Left ventricle myocardium superior (tissue), 1 donor: ENCODE measurements around the gene BRPF1. TPM values are rescaled to one million over a fixed set of nuclear protein-coding genes. Genes with fewer than 3 reads are reported as not detected.

Source experiments
- ATAC-seq: fragments of 200-7000 bp; cut with Tn5 transposase; one replicate; pipeline ENCODE4 v1.9.1; 2020; ENCODE audit warnings: mild to moderate bottlenecking, moderate library complexity
- DNase-seq: peaks from one replicate; pipeline ENCODE4 v3.0.0-alpha.2; 2020
- intact Hi-C: fragments of 100-400 bp; cut with micrococcal nuclease; formaldehyde crosslinking; loops from one replicate; pipeline ENCODE4 v1.11.0; 2022
- long read RNA-seq: library from polyadenylated mRNA; unstranded; transcript quantifications from one replicate; pipeline ENCODE4 v2.0.0, GENCODE V29; 2021
- total RNA-seq: library from RNA; stranded (reverse); fragmentation: NEBNext Ultra II Directional; extraction: Animal tissue kit (Norgen Biotek cat#: 25700); gene quantifications from one replicate; pipeline ENCODE4 v1.2.1, GENCODE V29; 2021
- donor health status: DM: no; HTN: yes; CAD: no; lungs with severe emphysema.

The BRPF1 gene, protein sequence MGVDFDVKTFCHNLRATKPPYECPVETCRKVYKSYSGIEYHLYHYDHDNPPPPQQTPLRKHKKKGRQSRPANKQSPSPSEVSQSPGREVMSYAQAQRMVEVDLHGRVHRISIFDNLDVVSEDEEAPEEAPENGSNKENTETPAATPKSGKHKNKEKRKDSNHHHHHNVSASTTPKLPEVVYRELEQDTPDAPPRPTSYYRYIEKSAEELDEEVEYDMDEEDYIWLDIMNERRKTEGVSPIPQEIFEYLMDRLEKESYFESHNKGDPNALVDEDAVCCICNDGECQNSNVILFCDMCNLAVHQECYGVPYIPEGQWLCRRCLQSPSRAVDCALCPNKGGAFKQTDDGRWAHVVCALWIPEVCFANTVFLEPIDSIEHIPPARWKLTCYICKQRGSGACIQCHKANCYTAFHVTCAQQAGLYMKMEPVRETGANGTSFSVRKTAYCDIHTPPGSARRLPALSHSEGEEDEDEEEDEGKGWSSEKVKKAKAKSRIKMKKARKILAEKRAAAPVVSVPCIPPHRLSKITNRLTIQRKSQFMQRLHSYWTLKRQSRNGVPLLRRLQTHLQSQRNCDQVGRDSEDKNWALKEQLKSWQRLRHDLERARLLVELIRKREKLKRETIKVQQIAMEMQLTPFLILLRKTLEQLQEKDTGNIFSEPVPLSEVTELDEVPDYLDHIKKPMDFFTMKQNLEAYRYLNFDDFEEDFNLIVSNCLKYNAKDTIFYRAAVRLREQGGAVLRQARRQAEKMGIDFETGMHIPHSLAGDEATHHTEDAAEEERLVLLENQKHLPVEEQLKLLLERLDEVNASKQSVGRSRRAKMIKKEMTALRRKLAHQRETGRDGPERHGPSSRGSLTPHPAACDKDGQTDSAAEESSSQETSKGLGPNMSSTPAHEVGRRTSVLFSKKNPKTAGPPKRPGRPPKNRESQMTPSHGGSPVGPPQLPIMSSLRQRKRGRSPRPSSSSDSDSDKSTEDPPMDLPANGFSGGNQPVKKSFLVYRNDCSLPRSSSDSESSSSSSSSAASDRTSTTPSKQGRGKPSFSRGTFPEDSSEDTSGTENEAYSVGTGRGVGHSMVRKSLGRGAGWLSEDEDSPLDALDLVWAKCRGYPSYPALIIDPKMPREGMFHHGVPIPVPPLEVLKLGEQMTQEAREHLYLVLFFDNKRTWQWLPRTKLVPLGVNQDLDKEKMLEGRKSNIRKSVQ (N-terminal part only)
- total RNA-seq, result 9.9 TPM
- long read RNA-seq, partial matches to known transcripts, result 7 of 8 reads
- long read RNA-seq, other reads (novel, unspliced or antisense), result 1 of 8 reads

DNA sequence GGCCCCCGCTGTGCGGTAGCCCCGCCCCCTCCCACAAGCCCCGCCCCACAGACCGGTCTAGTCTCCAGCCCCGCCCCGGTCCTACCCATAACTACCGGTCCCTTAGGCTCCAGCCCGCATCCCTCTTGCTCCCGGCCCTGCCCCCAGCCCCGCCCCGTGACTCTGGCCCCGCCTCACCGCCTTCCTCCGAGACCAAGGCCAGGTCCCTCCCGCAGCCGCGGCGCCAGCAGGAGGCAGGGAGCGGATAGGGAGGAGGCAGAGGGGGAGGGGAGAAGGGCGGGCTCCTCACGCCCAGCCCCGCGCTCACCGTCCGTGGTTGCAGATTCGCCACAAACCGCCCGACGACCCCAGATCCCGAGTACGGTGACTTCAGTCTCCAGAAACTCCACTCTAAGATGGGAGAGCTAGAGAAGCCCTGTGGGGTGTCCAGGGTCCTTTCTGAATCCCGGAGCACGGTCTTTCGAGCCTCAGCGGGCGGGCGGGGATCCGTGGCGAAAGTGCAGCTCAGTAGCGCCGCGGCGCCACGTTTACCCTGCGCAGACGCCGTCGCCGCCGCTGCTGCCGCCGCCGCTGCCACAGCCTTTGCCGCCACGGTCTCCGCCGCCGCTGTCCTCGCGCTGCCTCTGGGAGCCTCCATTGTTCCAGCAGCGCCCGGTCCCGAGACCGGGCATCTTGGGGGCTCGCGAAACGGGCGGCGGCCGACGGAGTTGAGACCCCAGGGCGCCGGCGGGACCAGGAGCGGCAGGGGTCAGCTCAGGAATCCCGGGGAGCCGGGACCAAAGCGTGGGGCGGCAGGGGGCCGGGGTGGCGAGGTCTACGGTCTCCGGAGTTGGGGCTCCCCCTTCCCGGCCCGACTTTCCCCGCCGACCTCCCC, at the start of gene BRPF1:
Gene BRPF1, plus strand, starts transcription at position 530 of the 874 bp plus-strand sequence. CDS start 2,406 bp downstream, outside the sequence.
- ATAC-seq (peak; percentile 99), DNase-seq (peak; percentile 100)
- intact Hi-C loops, result no loop called here

DNA sequence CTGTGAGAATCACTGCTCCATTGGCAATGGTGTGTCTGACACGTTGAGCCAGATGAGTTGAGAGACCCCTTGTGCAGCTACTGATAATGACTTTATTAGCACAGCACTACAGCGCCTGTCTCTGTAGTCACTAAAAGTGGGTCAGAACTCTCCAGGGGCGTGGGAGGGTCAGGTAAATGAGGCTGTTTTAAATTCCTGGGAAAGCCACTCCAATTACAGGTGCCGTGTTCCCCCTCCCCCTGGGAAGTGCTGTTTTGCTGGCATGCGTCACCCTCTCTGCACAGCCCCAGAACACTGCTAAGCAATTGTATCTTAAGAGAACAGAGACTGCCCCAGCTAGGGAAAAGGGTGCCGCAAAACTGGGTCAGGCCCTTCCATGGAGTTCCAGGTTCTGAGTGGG, 49.4 kb upstream of the BRPF1 start:
- peak; percentile 2 for ATAC-seq
- intact Hi-C loops, result no loop called here
- DNase-seq, result no peak

DNA sequence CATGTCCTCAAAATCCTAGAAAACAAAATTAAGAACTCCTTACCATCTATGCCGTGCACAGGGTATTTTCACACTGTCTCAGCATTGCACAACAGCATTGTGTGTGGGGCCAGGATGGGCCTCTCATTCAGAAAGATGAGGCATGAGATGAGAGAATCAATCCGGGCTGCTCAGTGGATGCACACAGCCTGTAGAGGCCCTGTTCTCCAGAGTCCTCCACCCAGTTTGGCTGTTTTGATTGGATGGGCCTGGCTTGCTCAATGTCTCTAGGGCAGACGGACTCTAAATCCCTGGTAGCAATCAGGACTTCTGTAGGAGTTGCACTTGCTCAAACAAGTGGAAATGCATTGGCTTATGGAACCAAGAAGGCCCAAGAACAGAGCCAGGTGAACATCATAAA, 48.1 kb upstream of the BRPF1 start:
- DNase-seq, result no peak
- intact Hi-C loops, result no loop called here
- no peak for ATAC-seq

DNA sequence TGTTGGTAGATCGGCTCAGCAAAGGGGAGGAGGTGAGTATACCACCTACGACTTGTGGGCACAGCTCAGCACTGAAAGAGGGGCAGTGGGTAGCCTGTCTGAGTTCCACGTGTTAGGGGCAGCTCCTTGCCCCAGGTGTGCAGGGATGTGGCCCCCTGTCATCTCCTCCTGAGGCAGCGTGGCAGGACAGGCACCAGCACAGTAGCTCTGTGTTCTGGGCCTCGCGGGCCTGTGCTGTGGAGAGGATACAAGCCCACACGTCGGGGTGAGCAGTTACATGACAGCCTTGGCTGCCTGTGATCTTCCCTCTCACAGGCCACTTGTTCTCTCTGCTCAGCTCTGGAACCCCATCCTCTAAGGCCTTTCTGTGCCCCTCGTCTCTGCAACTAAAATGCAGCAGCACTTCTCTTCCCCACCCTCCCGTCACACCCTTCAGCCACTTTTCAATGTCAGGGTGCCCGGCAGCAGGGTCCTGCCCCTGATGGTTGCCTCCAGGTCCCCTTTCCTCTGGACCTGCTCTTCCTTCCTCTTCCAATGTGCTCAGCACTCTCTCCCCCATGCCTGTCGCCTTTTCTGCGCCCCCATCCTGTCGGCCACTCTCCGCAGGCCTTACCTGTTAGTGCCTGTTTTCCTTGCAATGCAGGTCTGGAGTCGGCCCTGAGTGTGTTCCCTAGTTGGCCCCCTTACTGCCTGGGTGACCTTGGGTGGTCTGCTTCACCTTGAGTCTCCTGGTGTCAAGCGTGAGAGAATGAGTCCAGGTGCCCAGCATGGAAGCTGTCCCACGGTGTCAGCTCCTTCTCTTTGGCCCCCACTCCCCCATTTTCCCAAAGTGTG, 46.1 kb upstream of the BRPF1 start:
- no peak for ATAC-seq
- intact Hi-C loops, result no loop called here
- DNase-seq, result no peak

DNA sequence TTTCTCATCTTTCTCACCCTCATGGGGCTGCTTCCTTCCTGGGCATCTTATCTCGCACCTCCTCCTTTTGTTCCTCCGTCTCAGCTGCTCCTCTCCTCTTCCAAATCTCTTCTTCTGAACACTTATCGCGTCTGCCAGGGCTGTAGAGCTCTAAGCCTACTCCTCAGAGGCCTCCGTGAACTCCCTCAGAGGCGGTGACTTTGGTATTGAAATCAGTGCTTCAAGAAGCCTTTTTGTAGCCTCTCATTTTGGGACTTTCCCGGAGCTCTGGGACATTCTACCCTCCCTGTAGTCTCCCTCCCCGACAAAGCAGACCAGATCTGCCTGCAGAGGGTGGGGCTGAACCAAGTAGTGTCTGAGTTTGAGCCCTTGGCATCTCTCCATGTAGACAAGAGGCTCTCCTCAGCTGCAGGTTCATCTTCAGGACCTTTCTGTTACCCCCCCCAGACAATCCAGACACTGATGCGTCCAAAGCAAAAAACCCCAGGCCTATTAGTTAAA, 45.4 kb upstream of the BRPF1 start:
- intact Hi-C loops, result no loop called here
- no peak for ATAC-seq
- DNase-seq, result no peak

DNA sequence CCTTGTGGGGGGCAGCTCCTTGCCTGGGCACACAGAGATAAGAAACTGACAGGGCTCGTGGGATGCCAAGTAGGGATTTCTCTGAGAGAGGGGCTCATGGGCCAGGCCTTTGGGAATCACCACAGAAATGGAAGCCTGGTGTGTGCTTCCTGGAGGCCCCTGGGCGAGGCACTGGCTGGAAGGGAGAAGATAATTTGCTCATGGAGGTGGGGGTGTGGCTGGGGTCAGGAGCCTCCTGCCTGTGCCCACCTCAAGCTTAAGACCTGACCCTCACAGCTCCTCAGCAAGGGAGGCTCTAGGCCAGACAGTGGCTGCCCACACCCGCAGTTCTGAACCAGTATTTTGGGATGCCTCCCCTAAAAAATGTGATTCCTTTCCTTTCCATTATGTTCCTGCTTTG, 44.8 kb upstream of the BRPF1 start:
- DNase-seq, result no peak
- no peak for ATAC-seq
- intact Hi-C loops, result no loop called here

DNA sequence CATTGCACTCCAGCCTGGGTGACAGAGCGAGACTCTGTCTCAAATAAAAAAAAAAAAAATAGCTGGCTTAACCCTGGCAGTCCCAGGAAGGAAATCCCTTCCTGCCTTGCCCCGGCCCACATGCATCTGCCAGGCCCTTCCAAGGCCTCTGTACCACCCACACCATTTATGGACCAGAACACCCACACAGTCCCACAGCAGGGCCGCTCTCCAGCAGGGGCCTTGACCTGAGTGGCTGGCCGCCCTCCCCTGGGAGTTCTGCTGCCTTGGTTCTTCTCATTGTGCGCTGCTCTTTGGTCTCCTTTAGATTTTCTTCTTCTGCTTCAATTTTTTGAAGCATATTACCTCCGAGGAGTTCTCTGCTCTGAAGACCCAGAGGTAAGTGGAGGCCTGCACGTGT, 44.0 kb upstream of the BRPF1 start:
- intact Hi-C loops, result no loop called here
- no peak for ATAC-seq

DNA sequence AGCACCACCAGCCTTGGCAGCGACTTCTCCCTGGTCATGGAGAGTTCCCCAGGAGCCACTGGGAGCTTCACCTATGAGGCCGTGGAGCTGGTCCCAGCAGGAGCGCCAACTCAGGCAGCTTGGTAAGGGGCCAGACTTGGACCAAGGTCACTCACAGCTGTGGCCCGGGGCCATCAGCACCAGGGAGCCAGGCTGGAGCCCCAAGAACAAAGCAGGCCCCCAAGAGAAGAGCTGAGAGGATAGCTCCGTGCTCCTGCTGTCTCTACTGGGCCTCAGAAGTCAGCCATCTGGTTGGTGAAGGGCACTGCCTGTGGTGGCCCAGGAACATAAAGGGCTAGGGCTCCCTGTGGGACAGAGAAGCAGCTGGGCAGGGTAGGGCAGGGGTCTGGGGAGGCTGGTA, 42.6 kb upstream of the BRPF1 start:
- intact Hi-C loops, result no loop called here
- DNase-seq, result no peak
- peak; percentile 10 for ATAC-seq

More for the DNA sequence above, 44.0 kb upstream of the BRPF1 start:
- DNase-seq, result no peak

DNA sequence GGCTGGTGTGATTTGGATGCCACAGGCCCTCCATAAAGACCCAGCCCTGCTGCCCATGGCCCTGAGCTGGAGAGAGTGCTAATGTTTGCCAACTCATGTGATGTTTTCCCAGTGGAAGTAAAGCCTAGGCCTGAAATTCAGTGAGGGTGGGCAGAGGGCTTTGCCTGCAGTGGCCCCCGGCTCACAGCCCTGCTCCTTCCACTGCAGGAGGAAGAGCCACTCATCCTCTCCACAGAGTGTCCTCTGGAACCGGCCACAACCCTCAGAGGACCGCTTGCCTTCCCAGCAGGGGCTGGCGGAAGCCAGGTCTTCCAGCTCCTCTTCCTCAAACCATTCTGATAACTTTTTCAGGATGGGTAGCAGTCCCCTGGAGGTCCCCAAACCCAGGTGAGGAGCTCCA, 41.8 kb upstream of the BRPF1 start:
- intact Hi-C loops, result no loop called here

DNA sequence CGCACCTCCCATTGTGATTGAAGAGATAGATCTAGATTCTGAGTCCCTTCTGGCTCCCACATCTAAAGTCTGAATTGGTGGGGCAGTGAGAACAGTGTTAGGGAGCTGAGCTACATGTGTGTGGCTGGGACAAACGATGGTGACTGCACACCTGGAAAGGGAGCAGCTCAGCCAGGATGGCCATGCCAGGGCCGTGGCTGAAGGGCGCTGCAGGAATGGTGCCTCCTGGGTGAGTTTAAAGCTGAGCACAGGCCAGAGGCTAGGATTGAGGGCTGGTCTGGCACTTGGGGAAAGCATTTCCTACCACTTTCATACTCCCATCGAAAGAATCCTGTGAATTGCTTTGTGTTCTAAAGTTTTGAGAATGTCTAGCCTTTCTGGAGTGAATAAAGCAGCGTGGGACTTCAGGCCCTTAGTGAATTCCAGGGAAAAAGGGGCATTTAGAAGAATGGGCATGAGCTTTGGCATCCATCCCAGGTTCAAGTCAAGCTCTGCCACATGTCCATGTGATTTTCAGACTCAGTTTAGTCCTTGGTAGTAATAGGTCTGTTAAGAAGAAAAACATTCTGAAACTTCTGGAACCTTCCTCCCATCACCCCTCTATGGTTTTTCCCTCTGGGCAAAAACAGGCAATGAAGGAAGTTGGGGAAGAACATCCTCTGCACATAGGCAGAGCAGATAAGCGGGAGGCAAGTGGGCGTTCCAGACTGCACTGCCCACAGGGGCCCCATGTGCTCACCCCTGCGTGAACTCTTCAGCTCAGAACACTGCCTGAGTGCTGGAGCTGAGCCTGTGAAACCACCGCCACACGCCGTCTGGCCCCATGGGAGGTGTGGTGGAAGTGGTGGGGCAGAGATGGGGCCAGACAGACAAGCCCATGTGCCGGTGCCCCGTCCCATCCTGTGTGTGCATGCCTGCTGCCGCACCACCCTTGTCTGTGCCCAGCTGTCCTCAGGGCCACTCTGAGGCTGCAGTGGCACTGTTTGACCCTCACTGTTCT, 40.8 kb upstream of the BRPF1 start:
- DNase-seq, result peak; percentile 49
- intact Hi-C loops, result no loop called here
- ATAC-seq, result peak; percentile 67

More for the DNA sequence above, 41.8 kb upstream of the BRPF1 start:
- DNase-seq (no peak), ATAC-seq (no peak)

DNA sequence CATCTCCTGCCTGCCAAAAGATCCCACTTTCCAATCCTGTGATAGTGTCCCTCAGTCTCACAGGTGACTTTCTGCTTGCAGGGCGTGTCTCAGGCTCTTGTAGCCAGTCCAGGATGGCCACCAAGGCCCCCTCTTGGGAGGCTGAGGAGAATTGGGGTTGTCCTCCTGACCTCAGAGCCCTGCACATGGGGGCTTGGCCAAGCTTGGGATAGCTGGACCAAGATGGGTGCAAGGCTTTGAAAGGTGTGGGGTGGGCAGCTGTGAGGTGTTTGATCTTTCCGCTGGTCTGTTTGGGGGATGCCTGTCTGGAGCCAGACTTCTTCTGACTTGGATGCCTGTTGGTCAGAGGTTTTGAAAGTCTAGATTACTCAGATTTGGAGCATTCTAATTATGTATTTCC, 39.9 kb upstream of the BRPF1 start:
- ATAC-seq (no peak), DNase-seq (no peak)
- intact Hi-C loops, result no loop called here

DNA sequence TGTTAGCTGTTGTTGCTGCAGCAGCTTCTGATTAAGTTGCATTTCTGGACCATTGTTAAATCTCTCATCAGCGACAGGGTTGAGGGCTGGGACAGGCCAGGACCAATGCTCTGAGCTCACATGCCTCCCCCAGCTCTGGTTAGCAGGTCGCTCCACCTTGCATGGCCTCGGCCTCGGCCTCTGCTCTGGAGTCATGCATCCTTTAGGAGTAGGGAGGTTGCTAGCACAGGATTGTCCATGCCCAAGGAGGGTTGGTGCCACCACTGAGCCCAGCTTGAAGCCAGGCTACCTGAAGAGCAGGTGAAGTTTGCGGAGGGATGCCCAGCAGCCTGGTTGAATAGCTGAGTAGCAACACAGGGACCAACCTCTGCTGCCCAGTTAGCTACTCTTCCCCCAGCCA, 39.1 kb upstream of the BRPF1 start:
- ATAC-seq (no peak), DNase-seq (no peak)
- intact Hi-C loops, result no loop called here

DNA sequence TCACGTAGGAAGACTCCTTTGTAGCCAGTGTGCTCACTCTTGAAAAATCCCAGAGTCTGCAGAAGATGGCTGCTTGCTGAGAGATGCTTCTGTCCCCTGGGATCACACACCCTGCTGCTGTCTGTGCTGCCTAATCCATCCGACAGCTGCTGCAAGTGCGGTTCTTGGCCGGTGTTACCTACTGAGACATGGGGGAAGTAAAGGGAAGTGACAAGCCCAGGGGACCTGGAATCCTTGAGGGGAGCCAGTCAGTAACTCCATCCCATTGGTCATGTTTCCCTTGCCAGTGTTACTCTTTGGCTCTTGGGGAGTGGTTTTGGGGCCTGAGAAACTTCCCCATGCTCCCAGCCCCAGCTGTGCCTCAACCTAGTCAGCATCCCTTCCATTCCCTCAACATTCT, 36.2 kb upstream of the BRPF1 start:
- ATAC-seq, result peak; percentile 7
- no peak for DNase-seq
- intact Hi-C loops, result no loop called here

DNA sequence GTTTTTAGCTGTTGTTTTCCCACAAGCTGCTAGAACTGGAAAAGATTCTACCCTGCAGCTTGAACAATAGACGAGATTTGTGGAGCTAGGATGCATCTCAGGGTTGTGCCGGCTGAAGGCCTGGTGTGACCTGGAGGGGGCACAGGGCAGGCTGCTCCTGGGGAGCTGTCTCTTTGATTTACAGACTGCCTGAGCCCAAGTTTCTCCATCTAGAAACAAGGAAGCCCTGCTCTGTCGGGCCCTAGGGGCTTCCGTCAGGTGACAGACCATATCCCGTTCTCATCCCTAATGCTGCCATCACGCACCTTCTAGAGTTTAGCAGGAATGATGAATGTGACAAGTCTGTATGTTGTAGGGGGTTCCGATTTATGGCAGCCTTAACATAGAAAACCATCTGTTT, 35.8 kb upstream of the BRPF1 start:
- DNase-seq (no peak), ATAC-seq (no peak)
- intact Hi-C loops, result no loop called here

DNA sequence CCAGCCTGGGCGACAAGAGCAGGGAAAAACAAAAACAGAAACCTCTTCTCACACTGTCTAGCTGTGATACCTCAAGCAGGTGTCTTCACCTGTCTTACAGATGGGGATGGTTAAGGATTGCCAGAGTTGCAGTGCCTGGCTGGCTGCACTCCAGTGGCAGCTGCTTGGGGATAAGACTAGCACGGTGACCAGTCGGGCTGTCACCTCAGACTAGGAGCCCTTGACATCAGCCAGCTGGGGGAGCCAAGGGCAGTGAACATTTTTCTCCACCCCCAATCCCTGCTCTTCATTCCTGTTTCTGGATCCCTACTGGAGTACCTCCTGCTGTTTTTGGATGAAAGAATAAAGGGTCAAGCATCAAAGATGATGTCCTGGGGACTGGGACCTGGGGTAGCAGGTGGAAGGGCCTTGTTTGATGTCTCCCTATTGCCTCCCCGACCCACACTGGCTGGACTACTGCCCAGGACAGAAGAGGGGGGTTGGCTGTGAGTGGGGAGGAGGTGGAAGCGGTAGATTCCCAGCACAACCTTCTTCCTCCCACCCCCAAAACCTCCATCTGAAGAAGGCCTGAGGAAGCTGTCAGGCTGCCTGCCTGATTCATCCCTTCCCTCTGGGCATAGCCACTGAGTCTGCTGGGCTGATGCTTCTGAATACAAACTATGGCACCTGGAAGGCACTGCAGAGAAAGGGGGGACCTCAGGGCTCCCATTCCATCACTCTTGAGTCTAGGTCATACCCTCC, 34.9 kb upstream of the BRPF1 start:
- ATAC-seq, result peak; percentile 65
- peak; percentile 48 for DNase-seq
- intact Hi-C loops, result no loop called here

DNA sequence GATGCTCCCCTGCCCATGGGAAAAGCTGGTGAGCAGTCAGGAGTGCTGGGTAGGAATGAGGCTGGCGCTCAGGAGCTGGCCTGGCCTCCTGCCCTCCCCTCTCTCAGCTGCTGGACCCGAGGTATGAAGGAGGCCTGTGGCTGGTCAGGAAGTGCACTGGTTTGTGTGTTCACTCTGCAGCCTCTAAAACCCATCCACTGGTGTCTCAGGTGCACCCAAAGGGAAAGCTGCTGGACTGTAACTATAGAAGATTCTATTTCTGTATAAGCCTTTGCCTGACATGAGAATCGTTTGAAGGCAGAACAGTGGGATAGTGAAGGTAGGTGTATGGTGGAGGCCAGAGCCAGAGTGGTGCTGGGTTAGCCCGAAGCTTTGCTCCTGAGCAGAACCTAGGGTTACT, 33.6 kb upstream of the BRPF1 start:
- ATAC-seq, result no peak
- intact Hi-C loops, result no loop called here
- DNase-seq, result no peak
